K562 (cell line): ENCODE measurements around the gene FUT2.

ENCODE experiments used
- ATF7 ChIP-seq: fragments of 450-650 bp; IDR thresholded peaks from 2 replicates; pipeline ENCODE4 v1.7.1; 2014; ENCODE audit warnings: mild to moderate bottlenecking, moderate library complexity
- BCLAF1 ChIP-seq, 2 experiments: fragments of 450-650 bp in 1 of 2; IDR thresholded peaks; 2 replicates each; pipeline ENCODE4 v1.6.1; 2011 to 2017; ENCODE audit warnings: low read depth in 2 of 2, antibody characterized with exemption in 1 of 2, borderline replicate concordance in 1 of 2, low read length in 1 of 2, mild to moderate bottlenecking in 1 of 2, mixed read lengths in 1 of 2; ENCODE audit not compliant: control insufficient read depth in 1 of 2
- BHLHE40 ChIP-seq: IDR thresholded peaks from 2 replicates; pipeline ENCODE4 v1.6.1; 2011; ENCODE audit warnings: low read length, improper control_type of control experiment
- CCAR2 ChIP-seq: fragments of 200-400 bp; formaldehyde crosslinking; IDR thresholded peaks from 2 replicates; pipeline ENCODE4 v1.6.1; 2017; ENCODE audit warnings: mild to moderate bottlenecking, low read depth, low read length
- EP300 ChIP-seq: IDR thresholded peaks from 2 replicates; pipeline ENCODE4 v1.6.1; 2012; ENCODE audit warnings: low read length, improper control_type of control experiment
- FOXA1 ChIP-seq: fragments of 450-650 bp; IDR thresholded peaks from 2 replicates; pipeline ENCODE4 v1.6.1; 2016; ENCODE audit warnings: mild to moderate bottlenecking, borderline replicate concordance
- GABPA ChIP-seq: fragments of 200-800 bp; sonication (Bioruptor generic); conservative IDR thresholded peaks from 2 replicates; pipeline ENCODE4 v1.6.1; 2016; ENCODE audit warnings: low read depth, missing genetic modification characterization, missing compliant biosample characterization
- NR3C1 ChIP-seq: sonication (generic); formaldehyde crosslinking; IDR thresholded peaks from 2 replicates; pipeline ENCODE4 v1.8.1; 2022; ENCODE audit warnings: missing genetic modification reagents
- POLR2A ChIP-seq: fragments of 450-650 bp; conservative IDR thresholded peaks from 2 replicates; pipeline ENCODE4 v1.6.1; 2016
- RNF2 ChIP-seq: sonication (generic); IDR thresholded peaks from 2 replicates; pipeline ENCODE4 v1.6.1; 2016
- ZBTB7A ChIP-seq: IDR thresholded peaks from 2 replicates; pipeline ENCODE4 v1.6.1; 2011; ENCODE audit warnings: low read depth, mild to moderate bottlenecking, low read length, moderate library complexity, borderline replicate concordance; ENCODE audit not compliant: control insufficient read depth
- TF ChIP-seq, protein P1 (sequence below): fragments of 450-650 bp; formaldehyde crosslinking; IDR thresholded peaks from 2 replicates; pipeline ENCODE4 v1.4.0; 2020; ENCODE audit warnings: mild to moderate bottlenecking, moderate library complexity
- TF ChIP-seq, protein P2 (sequence below), 3 experiments: IDR thresholded peaks in 2 of 3; conservative IDR thresholded peaks in 1 of 3; 2 replicates each; pipeline ENCODE4 v1.5.1; 2011 to 2012; ENCODE audit warnings: low read length in 3 of 3, mild to moderate bottlenecking in 3 of 3, control low read depth in 2 of 3, improper control_type of control experiment in 1 of 3, inconsistent platforms in 1 of 3, low read depth in 1 of 3, mixed read lengths in 1 of 3, moderate library complexity in 1 of 3; ENCODE audit not compliant: insufficient read depth in 2 of 3
- TF ChIP-seq, protein P3 (sequence below): sonication (generic); formaldehyde crosslinking; IDR thresholded peaks from 2 replicates; pipeline ENCODE4 v1.8.0; 2022; ENCODE audit warnings: mild to moderate bottlenecking, low read depth, missing genetic modification reagents

DNA sequence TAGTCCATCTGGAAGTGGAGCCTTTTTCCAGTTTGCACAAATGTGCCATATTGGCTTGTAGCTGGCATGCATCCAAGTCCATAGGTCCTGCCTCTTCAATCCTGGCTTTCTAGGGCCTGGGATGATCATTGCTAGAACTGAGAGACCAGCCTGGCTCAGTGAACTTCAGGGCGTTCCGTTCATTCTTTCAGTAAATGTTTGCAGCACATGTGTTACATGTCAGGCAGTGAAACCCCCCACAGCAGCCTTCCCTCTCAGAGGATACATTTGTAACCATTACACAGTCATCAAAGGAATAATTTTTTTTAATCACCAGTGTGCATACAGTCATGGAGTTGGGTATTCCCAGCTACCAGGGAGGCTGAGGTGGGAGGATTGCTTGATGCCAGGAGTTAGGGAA, 9.7 kb downstream of the FUT2 start:
- TF ChIP-seq POLR2A = no peak
- TF ChIP-seq, protein P1, sequence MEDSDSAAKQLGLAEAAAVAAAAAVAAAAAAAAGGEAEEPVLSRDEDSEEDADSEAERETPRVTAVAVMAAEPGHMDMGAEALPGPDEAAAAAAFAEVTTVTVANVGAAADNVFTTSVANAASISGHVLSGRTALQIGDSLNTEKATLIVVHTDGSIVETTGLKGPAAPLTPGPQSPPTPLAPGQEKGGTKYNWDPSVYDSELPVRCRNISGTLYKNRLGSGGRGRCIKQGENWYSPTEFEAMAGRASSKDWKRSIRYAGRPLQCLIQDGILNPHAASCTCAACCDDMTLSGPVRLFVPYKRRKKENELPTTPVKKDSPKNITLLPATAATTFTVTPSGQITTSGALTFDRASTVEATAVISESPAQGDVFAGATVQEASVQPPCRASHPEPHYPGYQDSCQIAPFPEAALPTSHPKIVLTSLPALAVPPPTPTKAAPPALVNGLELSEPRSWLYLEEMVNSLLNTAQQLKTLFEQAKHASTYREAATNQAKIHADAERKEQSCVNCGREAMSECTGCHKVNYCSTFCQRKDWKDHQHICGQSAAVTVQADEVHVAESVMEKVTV (CRISPR knock-in tag) = no peak
- no peak for TF ChIP-seq RNF2
- TF ChIP-seq FOXA1 = no peak
- no peak for TF ChIP-seq NR3C1 (CRISPR knock-in tag)
- TF ChIP-seq, protein P2, sequence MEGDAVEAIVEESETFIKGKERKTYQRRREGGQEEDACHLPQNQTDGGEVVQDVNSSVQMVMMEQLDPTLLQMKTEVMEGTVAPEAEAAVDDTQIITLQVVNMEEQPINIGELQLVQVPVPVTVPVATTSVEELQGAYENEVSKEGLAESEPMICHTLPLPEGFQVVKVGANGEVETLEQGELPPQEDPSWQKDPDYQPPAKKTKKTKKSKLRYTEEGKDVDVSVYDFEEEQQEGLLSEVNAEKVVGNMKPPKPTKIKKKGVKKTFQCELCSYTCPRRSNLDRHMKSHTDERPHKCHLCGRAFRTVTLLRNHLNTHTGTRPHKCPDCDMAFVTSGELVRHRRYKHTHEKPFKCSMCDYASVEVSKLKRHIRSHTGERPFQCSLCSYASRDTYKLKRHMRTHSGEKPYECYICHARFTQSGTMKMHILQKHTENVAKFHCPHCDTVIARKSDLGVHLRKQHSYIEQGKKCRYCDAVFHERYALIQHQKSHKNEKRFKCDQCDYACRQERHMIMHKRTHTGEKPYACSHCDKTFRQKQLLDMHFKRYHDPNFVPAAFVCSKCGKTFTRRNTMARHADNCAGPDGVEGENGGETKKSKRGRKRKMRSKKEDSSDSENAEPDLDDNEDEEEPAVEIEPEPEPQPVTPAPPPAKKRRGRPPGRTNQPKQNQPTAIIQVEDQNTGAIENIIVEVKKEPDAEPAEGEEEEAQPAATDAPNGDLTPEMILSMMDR (IDR thresholded peaks at IDR 0.05 in 2 of 3, conservative IDR thresholded peaks at IDR 0.05 in 1 of 3; ENCODE audit: insufficient read depth in 2 of 3, low read depth in 1 of 3, low read length in 3 of 3) = no peak
- no peak for TF ChIP-seq GABPA (tag)
- TF ChIP-seq, protein P3, sequence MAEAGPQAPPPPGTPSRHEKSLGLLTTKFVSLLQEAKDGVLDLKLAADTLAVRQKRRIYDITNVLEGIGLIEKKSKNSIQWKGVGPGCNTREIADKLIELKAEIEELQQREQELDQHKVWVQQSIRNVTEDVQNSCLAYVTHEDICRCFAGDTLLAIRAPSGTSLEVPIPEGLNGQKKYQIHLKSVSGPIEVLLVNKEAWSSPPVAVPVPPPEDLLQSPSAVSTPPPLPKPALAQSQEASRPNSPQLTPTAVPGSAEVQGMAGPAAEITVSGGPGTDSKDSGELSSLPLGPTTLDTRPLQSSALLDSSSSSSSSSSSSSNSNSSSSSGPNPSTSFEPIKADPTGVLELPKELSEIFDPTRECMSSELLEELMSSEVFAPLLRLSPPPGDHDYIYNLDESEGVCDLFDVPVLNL (CRISPR knock-in tag) = no peak
- no peak for TF ChIP-seq ZBTB7A
- TF ChIP-seq EP300 = no peak
- no peak for TF ChIP-seq CCAR2
- TF ChIP-seq ATF7 = no peak
- TF ChIP-seq BCLAF1 (IDR thresholded peaks at IDR 0.05; ENCODE audit: borderline replicate concordance in 1 of 2, control insufficient read depth in 1 of 2, low read depth in 2 of 2, low read length in 1 of 2) = no peak
- TF ChIP-seq BHLHE40 = no peak
